C4-2B (cell line): ENCODE results near the gene PRICKLE2.

Experiments
- CTCF ChIP-seq: fragments of 450-650 bp; conservative IDR thresholded peaks from 2 replicates; pipeline ENCODE4 v1.5.1; 2017; ENCODE audit warnings: mild to moderate bottlenecking
- ZFX ChIP-seq: fragments of 450-650 bp; IDR thresholded peaks from 2 replicates; pipeline ENCODE4 v1.6.1; 2017

- TF ChIP-seq CTCF (no peak), ZFX (no peak)
Measured at GRCh38 chr3:64242435-64242834, 17.2 kb upstream of the PRICKLE2 start.
